Stimulated activated CD4-positive, alpha-beta T cell treated with anti-CD3 and anti-CD28 coated beads, Interleukin-15, amount 100 ng/mL, for 1 hour (primary cell): Measurements from ENCODE around the gene TNIK.
"Not testable (repeated sequence)": the region's sequence is repeated elsewhere in the genome, so short reads cannot be mapped to it uniquely, and the experiment has no call there.

Experiments
- DNase-seq, 2 donors: peaks; one replicate each; pipeline ENCODE4 v3.0.0-alpha.2; 2020; ENCODE audit warnings: low read depth in 1 of 2, low spot score in 1 of 2

The TNIK gene

GRCh38 chr3:171388527-171388926 is 71.7 kb downstream of the TNIK start:
- DNase-seq: no peak

GRCh38 chr3:171387062-171387461 is 73.1 kb downstream of the TNIK start:
- no peak for DNase-seq

- DNase-seq: no peak
Measured at GRCh38 chr3:171385086-171385485, 75.1 kb downstream of the TNIK start.

GRCh38 chr3:171384101-171384891 is 75.9 kb downstream of the TNIK start:
- no peak for DNase-seq

- no peak for DNase-seq
Measured at GRCh38 chr3:171383206-171384018, 76.8 kb downstream of the TNIK start.

- not testable (repeated sequence) for DNase-seq
Measured at GRCh38 chr3:171382347-171382746, 77.9 kb downstream of the TNIK start.

- no peak for DNase-seq
Measured at GRCh38 chr3:171380711-171381425, 79.3 kb downstream of the TNIK start.

GRCh38 chr3:171379961-171380483 is 80.2 kb downstream of the TNIK start:
- no peak for DNase-seq

GRCh38 chr3:171379281-171379680 is 80.9 kb downstream of the TNIK start:
- DNase-seq: no peak

GRCh38 chr3:171378586-171378985 is 81.6 kb downstream of the TNIK start:
- DNase-seq: no peak

- no peak for DNase-seq
Measured at GRCh38 chr3:171377859-171378258, 82.3 kb downstream of the TNIK start.

GRCh38 chr3:171376596-171376947 is 83.6 kb downstream of the TNIK start:
- DNase-seq: no peak

- DNase-seq: no peak
Measured at GRCh38 chr3:171375666-171376595, 84.3 kb downstream of the TNIK start.

GRCh38 chr3:171374661-171375285 is 85.4 kb downstream of the TNIK start:
- DNase-seq: no peak

- no peak for DNase-seq
Measured at GRCh38 chr3:171374260-171374659, 85.9 kb downstream of the TNIK start.

- DNase-seq: no peak
Measured at GRCh38 chr3:171373711-171374110, 86.5 kb downstream of the TNIK start.

GRCh38 chr3:171372694-171373093 is 87.5 kb downstream of the TNIK start:
- DNase-seq: no peak

GRCh38 chr3:171371354-171371753 is 88.9 kb downstream of the TNIK start:
- no peak for DNase-seq

- no peak for DNase-seq
Measured at GRCh38 chr3:171369156-171369555, 91.0 kb downstream of the TNIK start.

- DNase-seq: not testable (repeated sequence)
Measured at GRCh38 chr3:171366738-171367137, 93.5 kb downstream of the TNIK start.
